Left forelimb (tissue), 1 donor: ENCODE data around the gene ERMARD.
A peak's percentile ranks its signal among the peaks of the same experiment; 100 is the strongest.

Experiments used
- DNase-seq: peaks from one replicate; pipeline ENCODE4 v3.0.0-alpha.2; 2018; ENCODE audit warnings: low spot score

ERMARD gene

GRCh38 chr6:169783971-169784820 is 32.8 kb downstream of the ERMARD start:
- peak; percentile 6 for DNase-seq

GRCh38 chr6:169784821-169785340 is 33.5 kb downstream of the ERMARD start:
- peak; percentile 57 for DNase-seq

GRCh38 chr6:169785566-169785965 is 34.1 kb downstream of the ERMARD start:
- DNase-seq: peak; percentile 28

GRCh38 chr6:169786349-169786748 is 34.9 kb downstream of the ERMARD start:
- peak; percentile 45 for DNase-seq

GRCh38 chr6:169787797-169788196 is 36.4 kb downstream of the ERMARD start:
- peak; percentile 14 for DNase-seq

- DNase-seq: no peak
Measured at GRCh38 chr6:169788809-169789145, 37.4 kb downstream of the ERMARD start.

- DNase-seq: no peak
Measured at GRCh38 chr6:169789146-169789943, 37.9 kb downstream of the ERMARD start.

- DNase-seq: peak; percentile 92
Measured at GRCh38 chr6:169789944-169790927, 38.8 kb downstream of the ERMARD start.

- no peak for DNase-seq
Measured at GRCh38 chr6:169791721-169792131, 40.3 kb downstream of the ERMARD start.

- no peak for DNase-seq
Measured at GRCh38 chr6:169792306-169793015, 41.0 kb downstream of the ERMARD start.

- DNase-seq: no peak
Measured at GRCh38 chr6:169793408-169793807, 42.0 kb downstream of the ERMARD start.

- no peak for DNase-seq
Measured at GRCh38 chr6:169794317-169795055, 43.1 kb downstream of the ERMARD start.

GRCh38 chr6:169795196-169795595 is 43.8 kb downstream of the ERMARD start:
- DNase-seq: no peak

- no peak for DNase-seq
Measured at GRCh38 chr6:169798764-169799473, 47.5 kb downstream of the ERMARD start.

GRCh38 chr6:169799474-169799926 is 48.1 kb downstream of the ERMARD start:
- no peak for DNase-seq

GRCh38 chr6:169800116-169800667 is 48.8 kb downstream of the ERMARD start:
- no peak for DNase-seq

GRCh38 chr6:169800668-169801395 is 49.4 kb downstream of the ERMARD start:
- DNase-seq: no peak

GRCh38 chr6:169801396-169802160 is 50.2 kb downstream of the ERMARD start:
- no peak for DNase-seq
